Kidney glomerular epithelial cell (primary cell): ENCODE results near the gene FHOD3.

Experiments used
- DNase-seq: peaks from one replicate; lab custom pipeline; 2025; lab: John Stamatoyannopoulos, UW

Gene FHOD3

DNA sequence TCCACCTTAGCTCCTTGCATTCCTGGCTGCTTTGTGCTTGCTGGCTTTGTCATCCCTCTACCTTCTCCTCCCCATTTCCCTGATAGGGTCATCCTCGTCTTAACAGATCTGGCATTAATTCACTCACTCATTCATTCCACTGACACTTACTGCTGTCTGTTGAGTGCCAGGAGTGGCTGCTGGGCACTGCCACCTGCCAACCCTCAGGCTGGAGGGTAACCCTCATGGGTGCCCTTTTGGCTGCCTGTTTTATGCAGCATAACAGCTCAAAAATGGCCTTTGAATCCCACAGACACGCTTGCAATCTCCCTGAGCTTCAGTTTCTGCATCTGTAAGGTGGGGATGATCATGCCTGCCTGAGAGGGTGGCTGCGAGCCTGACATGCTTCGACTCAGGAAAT lies 25.2 kb downstream of the FHOD3 start:
- DNase-seq, result no peak

GRCh38 chr18:36323421-36323820 lies 25.9 kb downstream of the FHOD3 start:
- DNase-seq, result no peak

DNA sequence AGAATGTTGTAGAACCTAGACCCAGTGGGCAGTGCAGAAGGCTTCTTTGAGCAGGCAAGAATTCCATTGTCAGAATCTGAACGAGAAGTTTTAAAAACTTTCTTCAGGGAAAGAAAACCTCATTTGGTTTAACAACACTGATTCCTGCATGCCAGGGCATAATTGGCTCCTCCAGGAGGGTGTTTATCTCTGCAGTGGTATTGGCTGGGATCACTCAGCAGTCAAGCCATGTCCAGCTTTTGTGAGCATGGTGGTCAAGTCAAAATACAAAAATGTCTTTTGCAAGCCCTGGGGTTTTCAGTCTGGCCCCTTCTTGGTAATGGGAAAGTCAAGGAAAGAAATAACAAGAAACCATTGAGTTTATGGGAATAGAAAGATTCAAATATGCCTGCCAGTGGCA lies 28.3 kb downstream of the FHOD3 start:
- no peak for DNase-seq

DNA sequence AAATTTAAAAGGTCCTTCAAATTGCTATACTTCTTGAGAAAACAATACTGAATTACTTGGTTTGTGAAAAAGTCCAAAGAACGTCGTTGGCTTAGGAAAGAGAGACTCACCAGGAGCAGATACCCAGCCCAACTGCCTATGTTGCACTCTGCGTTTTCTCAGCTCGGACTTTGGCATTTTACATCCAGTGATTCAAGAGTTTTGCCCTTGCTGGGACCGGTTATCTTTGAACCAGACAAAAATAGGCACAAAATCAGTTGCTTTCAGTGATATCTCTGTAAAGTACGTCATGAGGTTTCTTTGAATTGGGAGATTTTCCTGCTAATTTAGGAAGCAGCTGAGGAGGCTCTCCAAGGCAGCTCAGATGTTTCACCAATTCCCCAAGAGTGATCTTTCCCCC lies 29.3 kb downstream of the FHOD3 start:
- DNase-seq, result no peak

DNA sequence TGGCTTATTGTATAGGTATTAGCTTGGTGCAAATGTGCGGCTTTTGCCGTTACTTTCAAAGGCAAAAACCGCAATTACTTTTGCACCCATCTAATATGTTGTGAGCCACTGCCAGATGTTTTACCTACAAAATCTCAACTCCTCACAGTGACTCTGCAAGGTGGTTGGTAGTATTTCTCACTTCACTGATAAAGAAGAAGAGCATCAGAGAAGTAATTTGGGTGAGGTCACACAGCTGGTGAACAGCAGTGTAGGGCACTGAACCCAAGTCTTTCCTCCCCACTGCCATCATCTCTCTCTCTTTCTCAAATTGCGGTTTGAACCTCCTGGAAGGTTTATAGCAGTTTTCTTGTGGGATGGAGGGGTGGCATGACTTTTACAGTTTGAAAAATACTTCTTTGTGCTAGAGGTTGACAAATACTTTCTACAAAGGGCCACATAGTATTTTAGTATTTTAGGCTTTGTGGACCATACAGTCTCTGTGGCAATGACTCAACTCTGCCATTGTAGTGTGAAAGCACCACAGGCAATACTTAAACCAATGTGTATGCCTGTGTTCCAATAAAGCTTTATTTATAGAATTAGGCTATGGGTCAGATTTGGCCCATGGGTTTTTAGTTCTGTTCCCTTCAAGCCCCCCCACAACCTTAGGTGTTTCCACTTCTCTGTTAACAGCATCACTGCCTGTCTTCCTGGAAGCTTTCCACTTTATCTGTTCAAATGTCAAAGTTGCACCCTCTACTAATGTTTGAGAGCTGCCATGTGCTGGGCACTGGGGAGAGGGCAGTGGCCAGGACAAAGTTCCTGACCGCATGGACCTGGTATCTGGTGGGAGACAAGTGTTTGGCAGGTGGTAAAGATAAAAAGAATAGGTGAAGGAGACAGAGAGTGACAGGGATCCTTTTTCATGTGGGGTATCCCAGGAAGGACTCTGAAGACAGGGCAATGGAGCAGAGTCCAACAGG lies 30.1 kb downstream of the FHOD3 start:
- DNase-seq, result no peak

GRCh38 chr18:36328385-36328858 lies 30.9 kb downstream of the FHOD3 start:
- DNase-seq, result no peak

DNA sequence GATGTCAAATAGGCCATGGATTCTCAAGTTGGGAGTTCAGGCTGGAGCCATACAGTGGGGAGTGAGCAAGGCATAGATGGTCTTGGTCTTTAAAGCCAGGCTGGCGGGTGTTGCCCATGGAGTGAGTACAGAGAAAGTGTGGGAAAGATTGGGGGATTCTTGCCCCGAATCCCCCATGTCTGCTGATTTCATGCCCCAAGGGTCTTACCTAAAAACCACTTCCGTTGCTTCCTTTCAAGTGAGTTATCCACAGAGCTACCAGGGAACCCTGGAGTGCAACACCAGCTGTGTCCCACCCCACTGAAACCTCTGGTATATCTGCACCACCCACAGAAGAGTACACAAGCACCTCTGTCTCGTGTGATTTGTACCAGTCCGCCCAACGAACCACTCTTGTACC lies 31.4 kb downstream of the FHOD3 start:
- DNase-seq, result no peak

DNA sequence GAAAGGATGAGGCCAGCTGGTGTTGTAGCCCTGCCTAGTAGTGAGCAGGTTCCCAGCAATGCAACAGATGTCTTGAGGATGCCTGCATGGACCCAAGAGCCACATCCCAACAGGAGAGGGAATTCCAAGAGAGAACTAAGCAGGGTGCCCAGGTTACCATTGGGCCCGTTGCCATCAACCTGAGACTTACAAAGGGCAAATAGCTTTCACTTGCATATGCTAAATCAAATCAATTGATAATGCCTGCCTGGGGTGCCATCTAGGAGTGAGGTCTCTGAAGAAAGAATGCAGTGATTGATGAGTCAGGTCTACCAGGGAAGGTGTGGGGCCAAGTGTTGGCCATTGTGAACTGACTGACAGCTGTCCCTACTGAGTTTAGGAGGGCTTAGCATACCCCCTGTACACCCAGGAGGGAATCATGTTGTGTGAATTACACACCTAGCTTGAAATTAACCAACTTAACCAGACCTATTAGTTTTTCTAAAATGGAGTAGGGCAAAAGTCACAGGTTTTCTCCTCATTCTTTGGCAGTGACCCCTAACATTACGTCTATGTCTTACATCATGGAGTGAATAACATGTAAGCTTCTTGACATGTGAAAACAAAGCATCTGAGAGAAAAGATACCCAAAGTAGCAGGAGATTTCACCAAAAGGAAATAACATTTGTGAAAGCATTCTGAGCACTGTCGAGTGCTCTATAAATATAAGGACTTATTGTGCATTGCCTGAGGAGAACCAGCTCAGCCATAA lies 32.3 kb downstream of the FHOD3 start:
- no peak for DNase-seq

DNA sequence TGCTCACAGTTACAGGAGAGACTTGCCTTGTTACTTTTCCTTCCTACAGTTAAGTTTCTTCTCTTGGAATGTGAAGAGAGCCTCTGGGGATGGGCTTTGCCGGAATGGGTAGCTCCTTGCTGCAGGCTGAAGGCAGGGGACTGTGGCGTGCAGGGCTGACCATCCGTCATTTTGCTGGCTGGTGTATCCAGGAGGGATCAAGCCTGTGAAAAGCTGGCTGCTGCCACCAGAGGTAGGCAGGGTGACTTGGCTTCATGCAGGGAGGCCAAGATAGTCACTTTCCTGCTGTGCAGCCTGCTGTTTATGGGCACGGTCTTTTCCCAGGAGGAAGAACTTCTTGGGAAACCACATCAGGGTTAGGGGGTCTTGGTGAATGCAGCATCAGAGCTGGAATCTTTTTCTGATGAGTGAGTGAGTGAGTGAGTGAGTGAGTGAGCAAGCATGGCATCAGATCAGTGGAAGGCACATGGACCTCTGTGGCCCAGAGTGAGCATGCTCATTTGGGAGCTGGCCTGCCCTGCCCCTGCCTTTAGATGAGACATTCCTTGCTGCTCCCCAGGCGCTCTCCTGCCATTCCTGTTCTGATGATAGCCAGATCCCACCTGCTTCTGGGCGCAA lies 33.0 kb downstream of the FHOD3 start:
- DNase-seq, result no peak

DNA sequence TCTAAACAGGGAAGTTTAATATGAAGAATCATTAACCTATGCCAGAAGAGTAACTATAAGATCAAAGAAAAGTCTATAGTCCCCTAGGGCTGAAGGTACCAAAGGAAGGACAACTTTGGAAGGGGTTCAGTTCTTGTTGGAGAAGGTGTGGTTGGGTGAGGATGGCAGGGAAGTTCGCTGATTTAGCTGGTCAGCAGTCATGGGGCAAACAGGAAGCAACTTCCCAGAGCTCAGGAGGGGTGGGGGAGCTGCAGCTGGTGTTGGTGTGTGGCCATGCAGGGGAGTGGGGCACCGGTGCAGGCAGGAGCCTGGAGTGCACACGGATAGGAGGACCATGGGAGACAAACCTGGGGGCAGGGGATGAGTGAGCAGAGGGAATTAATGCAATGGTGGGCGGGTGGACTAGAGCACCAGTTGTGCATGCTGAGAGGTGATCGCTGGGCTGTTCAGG lies 34.0 kb downstream of the FHOD3 start:
- DNase-seq, result peak; percentile 34

DNA sequence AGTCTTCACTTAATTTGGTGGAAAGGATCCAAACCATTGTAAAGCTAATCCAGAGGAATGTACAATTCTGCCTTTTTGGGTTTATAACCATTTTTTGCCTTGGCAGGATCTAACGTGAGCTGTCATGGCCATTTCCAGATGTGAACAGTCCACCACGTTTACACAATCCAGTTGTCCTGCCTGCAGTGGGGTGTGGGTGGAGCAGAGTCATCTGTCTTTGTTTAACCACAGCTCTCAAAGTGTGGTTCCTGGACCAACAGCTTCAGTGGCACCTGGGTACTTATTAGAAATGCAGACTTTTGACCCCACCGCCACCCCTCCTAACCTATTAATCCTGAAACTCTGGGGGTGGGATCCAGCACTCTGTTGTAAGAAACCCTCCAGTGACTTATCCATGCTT lies 35.9 kb downstream of the FHOD3 start:
- DNase-seq, result no peak

- DNase-seq, result no peak
Measured at GRCh38 chr18:36334798-36335197, 37.3 kb downstream of the FHOD3 start.

- DNase-seq, result no peak
Measured at GRCh38 chr18:36335476-36336279, 38.2 kb downstream of the FHOD3 start.

DNA sequence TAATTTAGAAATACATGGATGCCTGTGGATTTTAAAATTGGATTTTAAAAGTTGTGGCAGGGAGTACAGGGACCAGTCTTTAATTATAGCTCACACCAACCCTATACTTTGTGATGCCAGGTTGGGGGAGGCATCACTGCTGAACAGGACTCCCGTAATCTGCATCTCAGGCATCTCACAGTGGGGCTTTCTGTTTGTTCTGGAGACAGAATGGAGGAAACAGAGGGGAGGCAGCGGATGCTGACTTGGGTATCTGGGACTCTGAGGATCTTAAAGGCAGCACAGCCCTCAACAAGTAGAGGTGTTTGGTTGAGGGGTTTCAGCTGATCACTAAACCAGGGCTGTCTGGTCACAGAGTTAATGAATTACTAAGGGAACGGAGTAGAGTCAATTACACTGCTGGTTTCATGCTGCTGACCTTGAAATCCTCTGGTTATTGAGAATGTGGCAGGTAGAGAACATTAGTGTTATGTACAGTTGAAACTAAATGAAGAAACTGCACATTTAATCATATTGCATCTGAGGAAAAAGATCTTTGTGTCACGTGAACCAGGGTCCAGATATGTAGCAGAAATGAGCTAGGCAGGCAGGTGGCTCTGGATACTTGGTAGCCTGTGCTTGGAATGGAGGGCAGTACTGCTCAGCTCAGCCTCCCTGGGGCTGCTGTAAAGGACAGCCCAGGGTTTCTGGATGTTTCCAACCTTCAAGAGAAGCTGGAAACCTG lies 40.3 kb downstream of the FHOD3 start:
- peak; percentile 60 for DNase-seq

DNA sequence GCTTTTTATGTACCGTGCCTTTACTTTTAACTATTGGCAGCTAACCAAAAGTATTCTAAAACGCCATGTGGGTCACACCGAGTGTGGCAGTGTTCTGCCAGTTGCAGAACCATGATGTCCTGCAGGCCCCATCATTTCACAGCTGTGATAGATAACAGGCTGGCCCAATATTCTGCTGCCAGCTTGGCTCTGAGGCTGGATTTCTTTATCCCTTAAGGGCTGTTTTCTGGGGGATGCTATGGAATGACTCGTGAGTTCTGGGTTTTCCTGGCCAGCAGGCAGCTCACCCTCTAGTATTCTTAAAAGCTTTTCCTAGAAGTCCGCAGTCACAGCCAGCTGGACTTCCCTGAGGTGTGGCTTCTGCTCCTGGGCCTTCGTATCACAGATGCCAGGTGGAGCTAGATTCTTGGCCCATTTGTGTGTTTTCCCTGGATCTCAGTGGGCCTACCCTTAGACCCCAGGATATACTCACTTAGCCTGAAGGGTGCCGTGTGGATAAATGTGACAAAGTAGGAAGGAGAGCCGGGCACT lies 41.0 kb downstream of the FHOD3 start:
- no peak for DNase-seq

DNA sequence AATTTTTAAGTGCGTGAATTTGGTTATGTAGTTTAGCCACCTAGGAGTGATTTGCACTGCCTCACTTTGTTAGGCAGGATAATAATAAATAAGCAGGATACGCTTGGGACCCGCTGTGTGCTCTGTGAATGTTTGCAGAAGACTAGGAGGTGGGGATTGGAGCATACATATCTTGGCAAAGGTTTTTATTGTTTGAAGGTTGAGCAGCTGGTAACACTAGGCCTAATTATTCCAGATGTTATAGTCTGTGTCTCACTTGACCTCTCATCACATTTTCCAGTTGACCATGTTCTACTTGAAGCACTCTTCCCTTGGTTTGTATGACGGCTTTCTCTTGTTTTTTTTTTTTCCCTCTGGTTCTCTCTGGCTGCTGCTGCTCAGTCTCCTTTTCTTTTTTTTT lies 42.7 kb downstream of the FHOD3 start:
- DNase-seq, result no peak

DNA sequence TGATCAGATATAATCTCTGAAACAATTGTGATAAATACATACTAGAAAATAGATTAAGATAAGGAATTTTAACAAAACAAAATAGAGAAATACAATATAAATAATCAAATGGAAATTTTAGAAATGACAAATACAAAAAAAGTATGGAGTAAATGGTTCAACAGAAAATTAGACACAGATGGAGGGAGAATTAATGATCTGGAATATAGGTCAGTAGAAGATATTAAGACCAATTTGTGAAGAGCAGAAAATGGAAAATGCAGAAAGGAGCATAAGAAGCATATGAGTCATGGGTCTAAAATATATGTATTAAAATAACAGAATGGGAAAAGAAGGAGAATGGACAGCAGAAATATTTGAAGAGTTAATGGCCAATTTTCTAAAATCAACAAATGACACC lies 44.4 kb downstream of the FHOD3 start:
- DNase-seq, result no peak

GRCh38 chr18:36348331-36348730 lies 50.8 kb downstream of the FHOD3 start:
- no peak for DNase-seq

- no peak for DNase-seq
Measured at GRCh38 chr18:36348971-36349417, 51.5 kb downstream of the FHOD3 start.

DNA sequence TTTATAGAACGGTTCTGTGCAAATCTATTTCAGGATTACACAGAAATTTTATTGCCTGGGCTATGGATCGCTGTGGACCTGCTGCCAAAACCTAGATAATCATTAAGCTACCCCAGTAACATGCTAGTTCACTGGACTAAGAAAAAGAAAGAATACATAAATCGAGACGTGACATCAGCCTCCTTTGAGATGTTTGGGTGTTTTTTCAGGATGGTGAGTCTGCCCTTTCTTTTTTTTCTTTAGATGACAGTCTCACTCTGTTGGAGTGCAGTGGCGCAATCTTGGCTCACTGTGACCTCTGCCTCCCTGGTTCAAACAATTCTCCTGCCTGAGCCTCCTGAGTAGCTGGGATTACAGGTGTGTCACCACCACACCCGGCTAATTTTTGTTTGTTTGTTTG lies 52.0 kb downstream of the FHOD3 start:
- peak; percentile 99 for DNase-seq

- no peak for DNase-seq
Measured at GRCh38 chr18:36350251-36350651, 52.7 kb downstream of the FHOD3 start.
